NOMO-1 (cell line): ENCODE results near the gene GKN1.

Experiments used
- DNase-seq, 2 experiments: peaks; one replicate each; lab custom pipeline; 2025; ENCODE audit not compliant: unreplicated experiment in 2 of 2; lab: John Stamatoyannopoulos, UW

The GKN1 gene, protein sequence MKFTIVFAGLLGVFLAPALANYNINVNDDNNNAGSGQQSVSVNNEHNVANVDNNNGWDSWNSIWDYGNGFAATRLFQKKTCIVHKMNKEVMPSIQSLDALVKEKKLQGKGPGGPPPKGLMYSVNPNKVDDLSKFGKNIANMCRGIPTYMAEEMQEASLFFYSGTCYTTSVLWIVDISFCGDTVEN

DNA sequence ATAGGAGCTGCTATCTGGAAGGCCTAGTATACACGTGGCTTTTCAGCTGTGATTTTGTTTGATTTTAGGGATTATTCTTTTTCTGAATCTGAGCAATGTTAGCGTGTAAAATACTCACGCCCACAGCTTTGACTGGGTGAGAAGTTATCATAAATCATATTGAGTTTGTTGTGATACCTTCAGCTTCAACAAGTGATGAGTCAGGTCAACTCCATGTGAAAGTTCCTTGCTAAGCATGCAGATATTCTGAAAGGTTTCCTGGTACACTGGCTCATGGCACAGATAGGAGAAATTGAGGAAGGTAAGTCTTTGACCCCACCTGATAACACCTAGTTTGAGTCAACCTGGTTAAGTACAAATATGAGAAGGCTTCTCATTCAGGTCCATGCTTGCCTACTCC lies at the start of gene GKN1:
Gene GKN1 (plus strand): TSS at position 386 of the 400 bp plus-strand sequence. CDS start 42 bp downstream, outside the sequence.
- no peak for DNase-seq

DNA sequence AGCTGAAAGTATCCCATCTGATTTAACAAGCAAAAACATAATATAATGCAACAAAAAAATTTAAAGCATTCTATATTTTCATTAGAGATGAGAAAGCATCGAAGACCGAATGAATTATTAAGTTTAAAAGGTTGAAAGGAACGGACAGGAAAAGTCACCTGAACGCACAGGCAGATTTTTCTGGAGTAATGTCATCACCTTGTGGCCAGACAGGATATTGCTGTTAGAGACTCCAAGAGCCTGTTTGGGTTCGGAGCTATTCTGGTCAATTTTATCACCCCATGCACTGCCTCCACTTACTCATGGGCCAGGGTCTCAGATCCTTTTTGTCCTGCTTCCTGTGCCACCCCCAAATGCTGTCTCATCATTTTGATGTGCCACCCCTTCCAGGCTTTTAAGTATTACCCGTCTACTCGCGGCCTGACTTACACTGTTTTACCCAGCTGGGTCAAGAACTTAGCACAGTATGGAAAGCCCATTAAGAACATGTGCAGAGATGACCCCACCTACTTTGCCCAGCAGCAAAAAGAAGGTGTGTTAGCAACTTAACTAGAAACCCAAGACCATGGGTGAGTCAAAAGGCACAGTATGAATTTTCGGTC lies 49.0 kb upstream of the GKN1 start:
- DNase-seq: peak; percentile 4 to 56

DNA sequence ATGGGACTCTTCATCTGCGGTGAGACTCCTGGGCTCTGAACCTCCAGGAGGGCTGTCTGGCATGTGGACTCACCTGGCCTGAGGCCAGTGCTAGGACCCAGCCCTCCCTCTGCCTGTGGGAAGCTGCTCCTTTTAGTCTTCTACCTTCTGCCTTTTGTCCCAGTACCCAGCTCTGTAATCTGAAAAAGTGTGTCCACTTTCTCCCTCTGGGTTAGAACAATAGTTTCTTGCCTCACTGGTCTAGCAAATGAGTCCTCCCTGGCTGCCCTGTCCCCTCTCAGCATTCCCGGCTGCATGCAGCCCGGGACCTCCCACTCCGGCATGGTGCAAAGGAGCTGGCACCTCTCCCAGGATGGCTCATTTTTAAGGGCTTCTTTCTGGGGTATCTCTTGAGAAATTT lies 47.6 kb upstream of the GKN1 start:
- DNase-seq: no peak

DNA sequence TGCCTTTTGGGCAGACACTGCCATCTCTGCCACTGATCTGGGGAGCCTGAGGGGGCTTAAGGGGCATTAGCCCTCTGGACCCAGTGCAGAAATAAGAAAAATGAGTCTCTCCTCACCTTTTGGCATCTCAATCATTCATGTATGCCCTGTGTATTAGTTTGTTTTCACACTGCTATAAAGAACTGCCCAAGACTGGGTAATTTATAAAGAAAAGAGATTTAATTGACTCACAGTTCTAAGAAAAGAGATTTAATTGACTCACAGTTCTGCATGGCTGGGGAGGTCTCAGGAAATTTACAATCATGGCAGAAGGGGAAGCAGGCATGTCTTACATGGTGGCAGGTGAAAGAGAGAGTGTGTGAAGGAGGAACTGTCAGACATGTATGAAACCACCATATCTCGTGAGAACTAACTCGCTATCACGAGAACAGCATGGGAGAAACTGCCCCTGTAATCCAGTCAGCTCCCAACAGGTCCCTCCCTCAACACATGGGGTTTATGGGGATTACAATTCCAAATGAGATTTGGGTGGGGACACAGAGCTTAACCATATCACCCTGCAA lies 43.2 kb upstream of the GKN1 start:
- DNase-seq: no peak

DNA sequence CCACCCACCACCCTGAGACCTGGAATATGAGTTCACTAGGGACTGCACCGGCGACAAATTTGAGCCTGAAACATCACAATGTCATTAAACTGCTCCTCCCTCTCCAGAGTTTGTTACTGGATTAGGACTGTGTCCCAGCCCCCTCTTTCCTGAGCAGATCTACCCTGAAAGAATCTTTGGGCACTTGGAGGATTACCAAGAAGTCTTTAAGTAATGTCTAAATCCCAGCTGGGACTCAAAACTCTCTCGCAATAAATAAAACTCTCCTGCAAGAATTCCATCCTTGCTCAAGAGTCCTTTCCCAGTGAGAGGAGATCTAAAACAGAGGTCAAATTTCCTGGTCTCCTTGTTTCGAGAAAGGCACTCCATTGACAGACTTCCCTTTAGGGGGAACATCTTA lies 42.6 kb upstream of the GKN1 start:
- DNase-seq: no peak

DNA sequence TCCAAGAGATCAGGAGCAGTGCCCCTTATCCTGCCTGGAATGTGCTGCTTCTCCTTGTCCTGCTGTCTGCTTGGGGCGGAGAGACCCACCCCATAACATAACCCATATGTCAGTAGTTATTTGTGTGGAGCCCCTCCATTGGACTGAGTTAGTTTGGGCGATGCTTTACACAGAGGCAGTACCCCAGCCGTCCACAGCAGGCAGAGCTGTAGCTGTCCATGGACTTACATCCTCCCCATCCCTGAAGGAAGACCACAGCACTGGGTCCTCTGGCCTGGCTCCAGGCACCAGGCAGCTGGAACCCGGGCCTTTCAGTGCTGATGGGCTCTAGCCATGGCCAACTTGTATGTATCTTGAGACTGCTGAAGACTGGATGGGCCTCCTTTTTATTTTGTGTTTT lies 42.0 kb upstream of the GKN1 start:
- no peak for DNase-seq

DNA sequence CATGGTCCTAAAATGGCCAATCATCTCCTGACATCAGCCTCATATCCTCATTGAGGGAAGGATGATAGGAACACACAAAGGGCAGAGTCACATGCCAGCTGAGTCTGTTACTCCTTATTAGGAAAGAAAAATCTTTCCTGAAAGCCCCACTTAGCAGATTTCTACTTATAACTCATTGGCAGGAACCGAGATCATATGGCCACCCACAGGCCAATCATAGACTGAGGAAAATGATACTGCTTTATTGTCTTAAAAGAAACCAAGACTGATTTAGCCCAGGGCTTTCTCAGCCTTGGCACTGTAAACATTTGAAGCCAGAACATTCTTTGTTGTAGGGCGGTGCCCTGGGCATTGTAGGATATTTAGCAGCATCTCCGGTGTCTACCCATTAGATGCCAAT lies 40.4 kb upstream of the GKN1 start:
- DNase-seq: no peak

DNA sequence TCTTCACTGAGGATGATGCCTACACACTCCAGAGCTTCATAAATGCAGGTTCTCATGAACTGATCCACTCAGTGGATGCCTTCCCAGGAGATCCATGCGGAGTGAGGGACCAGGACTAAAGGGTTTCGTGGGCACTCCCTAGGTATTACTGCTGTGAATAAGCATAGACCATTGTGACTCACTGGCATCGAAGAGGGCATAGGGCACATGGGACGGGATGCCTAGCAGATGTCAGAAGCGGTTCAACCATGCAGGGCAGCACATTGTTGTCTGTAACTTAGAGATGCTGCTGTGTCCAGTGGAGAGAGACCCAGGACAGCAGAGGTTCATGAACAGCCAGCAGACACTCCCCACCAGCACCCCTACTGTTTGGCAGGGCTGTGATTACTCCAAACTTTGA lies 39.0 kb upstream of the GKN1 start:
- no peak for DNase-seq

DNA sequence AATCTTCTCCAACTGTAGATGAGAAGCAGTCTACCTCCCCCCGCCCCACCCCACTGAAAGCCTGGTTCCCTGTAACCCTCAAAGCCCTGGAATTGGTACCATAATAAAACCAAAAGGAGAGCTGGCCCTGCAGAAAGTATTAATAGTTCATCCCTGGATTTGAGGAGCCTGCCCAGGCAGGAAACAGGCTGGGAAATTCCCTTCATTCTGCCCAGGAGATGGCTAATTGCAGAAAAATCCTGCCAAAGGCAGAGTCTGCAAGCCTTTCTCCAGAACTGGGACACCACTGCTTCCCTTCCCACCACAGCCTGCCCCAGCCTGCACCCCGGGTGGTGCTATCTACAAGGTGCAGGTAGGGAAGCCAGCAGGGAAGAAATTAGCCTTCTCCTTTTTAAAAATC lies 38.0 kb upstream of the GKN1 start:
- DNase-seq: no peak

DNA sequence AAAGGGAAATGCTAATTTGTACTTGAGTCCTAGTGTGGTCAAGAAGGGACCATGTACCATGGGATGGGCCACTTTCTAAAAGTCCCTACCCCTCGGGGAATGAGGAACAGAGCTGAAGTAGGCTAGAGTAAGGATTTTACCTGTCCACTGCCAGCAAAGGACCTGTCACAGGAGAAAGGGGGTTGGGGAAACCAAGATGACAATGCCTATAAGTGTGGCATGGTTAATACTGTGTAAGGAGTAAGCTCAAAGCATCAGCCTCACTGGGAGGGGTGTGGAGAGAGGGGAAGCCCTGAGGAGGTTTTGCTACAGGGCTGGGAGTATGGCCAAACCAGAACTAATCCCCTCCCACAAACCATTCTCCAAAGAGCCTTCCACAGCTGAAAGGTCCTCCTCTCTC lies 37.5 kb upstream of the GKN1 start:
- no peak for DNase-seq

DNA sequence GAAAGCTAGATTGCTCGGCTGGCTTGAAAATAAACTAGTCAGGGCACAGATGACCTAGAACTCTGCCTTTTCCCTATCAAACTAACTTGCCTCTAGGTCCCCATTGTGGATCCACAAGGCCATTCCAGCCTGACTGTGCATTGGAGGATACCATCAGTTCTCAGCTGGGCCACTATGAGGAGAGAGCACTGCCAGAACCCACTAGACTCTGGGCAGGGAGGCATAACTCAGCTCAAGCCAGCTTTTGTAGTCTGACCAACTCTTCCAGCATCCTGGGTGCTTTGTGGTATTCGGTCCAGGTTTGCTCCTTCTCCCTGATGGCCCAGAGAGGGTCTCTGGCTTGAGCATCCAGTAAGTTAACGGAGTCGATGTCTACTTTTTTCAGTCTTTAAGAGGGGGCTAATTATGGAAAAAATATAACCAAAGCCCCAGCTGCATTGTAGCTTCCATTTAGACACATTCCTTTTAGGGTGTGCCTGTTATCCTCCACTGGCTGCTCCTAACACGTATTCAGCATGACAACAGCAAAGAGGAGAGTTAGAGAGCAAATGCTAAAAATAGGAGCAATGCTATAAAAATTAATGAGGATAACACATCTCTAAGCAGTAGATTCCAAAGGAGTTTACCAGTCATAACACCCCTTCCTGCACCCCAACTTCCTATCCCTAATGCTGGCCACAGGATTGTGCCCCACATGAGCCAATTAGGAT lies 36.9 kb upstream of the GKN1 start:
- DNase-seq: no peak

DNA sequence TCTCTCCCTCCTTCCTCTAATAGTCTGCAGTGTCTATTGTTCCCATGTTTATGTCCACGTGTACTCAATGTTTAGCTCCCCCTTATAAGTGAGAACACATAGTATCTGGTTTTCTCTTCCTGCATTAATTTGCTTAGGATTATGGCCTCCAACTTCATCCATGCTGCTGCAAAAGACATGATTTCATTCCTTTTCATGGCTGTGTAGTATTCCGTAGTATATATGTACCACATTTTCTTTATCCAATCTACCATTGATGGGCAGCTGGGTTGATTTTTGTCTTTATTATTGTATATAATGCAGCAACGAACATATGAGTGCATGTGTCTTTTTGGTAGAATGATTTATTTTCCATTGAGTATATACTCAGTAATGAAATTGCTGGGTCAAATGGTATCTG lies 35.5 kb upstream of the GKN1 start:
- DNase-seq: no peak

DNA sequence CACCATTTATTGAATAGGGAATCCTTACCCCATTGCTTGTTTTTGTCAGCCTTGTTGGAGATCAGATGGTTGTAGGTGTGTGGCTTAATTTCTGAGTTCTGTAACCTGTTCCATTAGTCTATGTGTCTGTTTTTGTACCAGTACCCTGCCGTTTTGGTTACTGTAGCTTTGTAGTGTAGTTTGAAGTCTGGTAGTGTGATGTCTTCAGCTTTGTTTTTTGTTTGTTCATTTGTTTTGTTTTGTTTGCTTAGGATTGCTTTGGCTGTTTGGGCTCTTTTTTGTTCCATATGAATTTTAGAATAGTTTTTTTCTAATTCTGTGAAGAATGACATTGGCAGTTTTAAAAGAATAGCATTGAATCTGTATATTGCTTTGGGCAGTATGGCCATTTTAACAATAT lies 34.5 kb upstream of the GKN1 start:
- DNase-seq: no peak

DNA sequence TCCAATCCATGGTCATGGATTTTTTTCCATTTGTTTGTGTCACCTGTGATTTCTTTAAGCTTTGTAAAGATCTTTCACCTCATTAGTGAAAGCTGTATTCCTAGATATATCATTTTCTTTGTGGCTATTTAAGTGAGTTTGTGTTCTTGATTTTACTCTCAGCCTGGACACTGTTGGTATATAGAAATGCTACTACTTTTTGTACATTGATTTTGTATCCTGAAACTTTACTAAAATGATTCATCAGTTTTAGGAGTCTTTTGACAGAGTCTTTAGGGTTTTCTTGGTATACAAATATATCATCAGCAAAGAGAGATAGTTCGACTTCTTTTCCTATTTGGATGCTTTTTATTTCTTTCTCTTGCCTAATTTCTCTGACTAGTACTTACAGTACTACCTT lies 34.1 kb upstream of the GKN1 start:
- DNase-seq: no peak

DNA sequence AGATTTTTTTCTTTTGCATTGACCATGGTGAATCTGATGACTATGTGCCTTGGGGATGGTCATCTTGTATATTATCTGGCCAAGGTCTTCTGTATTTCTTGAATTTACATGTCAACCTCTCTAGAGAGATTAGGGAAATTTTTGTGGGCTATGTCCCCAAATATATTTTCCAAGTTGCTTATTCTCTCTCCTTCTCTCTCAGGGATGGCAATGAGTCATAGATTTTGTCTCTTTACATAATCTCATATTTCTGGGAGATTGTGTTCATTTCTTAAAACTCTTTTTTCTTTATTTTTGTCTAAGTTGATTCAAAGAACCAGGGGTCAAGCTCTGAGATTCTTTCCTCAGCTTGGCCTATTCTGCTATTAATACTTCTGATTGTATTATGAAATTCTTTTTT lies 31.6 kb upstream of the GKN1 start:
- DNase-seq: no peak

DNA sequence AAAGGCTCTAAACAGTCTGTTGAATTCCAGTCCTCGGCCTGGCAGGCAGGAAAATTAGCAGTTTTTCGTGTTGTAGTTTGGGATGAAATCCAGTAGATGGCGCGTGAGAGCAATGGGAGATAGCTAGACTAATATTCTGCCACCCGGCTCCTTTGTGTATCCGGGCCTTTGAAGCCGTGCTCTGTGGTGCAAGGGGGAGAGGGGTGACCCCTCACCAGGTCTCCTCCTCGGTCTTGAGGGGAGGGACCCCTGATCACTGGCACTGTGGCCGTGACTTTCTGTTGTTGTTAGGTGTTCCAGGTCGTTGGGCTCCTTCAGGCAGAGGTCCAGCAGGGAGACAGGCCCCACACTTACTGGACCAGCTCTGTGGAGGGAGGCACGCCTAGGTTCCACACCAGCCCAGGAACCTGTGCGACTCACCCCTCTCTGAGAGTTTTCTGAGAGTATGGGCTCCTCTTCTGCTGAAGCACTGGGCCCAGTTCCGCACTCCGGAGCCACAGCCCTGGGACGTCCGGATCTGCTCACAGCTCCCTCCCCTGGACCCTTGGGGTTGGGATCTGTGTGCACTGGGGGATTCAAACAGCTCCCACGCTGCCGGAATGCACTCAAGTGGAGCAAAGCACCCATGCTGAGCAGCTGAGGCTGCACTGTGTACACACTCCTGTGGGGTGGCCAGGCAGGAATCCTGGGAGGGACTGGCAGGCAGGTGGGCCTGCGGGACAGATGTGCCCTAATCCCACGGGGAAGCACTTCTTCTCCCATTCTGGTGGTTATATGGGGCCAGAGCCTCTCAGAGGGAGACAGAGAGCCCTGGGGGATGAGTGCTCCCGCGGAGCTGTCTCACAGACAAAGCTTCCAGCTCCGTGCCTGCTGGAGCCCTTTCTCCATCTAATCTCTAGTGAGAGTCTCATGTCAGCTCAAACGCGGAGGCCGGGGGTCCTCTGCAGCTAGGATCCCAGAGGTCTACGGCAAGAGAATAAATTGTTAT lies 30.6 kb upstream of the GKN1 start:
- DNase-seq: peak; percentile 26 to 59

DNA sequence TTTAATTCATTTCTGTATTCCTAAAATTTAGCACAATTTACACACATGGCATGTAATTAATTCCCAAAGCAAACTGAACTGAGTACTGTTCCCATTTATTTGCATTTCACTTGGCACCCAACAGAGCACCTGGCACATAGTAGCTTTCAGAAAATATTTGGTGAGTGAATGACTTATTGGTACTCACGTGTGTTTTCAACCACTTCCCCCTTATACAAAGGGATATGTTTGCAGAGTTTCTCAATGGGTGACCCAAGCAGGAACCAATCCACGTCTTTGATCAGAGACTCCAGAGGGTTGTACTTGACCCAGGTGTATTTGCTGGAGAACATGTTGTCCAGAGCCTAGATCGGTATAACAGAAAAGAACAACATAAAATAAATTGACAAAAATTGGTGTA lies 28.3 kb upstream of the GKN1 start:
- DNase-seq: peak in 1 of 2 experiments; percentile 3

DNA sequence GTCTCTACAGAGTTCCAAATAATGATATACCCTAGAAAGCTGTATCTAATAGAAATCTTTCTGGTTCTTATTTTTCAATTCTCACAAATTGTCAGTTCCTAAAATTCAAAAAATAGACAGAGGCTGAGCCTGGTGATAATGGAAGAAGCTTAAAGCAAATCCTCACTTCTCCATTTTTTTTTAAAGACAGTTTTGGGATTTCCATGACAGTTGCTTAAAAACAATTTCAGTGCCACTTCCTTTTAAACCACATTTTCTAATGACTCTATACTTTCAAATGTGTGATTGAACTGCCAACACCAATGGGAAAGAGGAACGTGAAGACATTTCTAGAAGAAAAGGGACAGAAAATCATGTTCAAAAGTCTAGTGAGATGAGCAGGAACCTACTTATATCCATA lies 25.7 kb upstream of the GKN1 start:
- DNase-seq: peak; percentile 26 to 69

DNA sequence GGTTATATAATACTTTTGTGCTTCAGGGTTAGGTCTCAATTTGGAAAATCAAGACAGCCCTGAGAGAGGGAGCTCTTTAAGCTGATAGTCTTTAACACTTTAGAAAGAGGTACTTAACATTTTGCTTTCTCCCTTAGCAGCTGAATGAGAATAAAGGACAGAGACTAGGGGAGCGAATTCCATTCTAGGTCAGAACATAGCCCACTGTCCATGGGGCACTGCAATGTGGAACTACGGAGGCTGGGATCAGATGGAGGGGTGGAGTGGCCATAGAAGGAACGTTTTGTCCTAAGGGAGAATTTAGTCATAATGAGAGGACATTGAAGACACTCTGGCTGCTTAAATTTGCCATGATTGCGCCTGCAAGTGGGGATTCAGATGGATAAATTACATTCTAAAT lies 22.5 kb upstream of the GKN1 start:
- DNase-seq: no peak

DNA sequence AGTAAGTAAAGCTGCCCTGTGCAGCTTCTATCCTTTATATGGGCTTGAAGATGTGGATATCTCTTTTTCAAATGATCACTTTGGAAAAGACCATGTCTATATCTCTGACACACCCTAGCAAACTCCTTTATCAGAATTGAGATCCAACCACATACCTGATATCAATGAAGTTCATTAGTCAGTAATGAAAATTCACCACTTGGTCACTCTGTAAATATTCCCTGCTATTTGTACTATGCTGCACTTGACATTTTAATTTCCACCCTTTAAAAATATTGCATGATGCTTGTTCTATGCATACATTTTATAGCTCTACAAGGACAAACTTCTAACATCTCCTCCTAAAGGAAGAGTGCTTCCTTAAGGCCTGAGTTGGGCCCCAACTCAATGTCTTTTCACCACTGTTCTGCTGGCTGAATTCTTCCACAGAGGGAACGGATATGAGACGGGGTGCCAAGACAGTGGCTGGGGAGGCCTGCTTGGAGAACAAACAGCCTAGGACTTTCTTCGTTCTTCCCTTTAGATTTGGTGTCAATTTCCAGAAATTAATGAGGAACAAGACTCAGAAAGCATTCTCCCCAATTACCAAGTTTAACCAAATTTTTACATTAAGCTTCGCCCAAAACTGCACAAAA lies 21.4 kb upstream of the GKN1 start, which contains the start of gene GKN2:
Gene GKN2 (minus strand): TSS at position 7 of the 635 bp plus-strand sequence. CDS start 32 bp downstream, outside the sequence.
- DNase-seq: no peak
